Measurements from ENCODE around the gene TNFAIP3.

TNFAIP3 gene

GRCh38 chr6:137866200-137866913, 702 bp upstream of the TNFAIP3 start:
- no peak for DNase-seq

- DNase-seq, result peak; percentile 67
Observed at GRCh38 chr6:137867685-137868509, 838 bp downstream of the TNFAIP3 start.

DNA sequence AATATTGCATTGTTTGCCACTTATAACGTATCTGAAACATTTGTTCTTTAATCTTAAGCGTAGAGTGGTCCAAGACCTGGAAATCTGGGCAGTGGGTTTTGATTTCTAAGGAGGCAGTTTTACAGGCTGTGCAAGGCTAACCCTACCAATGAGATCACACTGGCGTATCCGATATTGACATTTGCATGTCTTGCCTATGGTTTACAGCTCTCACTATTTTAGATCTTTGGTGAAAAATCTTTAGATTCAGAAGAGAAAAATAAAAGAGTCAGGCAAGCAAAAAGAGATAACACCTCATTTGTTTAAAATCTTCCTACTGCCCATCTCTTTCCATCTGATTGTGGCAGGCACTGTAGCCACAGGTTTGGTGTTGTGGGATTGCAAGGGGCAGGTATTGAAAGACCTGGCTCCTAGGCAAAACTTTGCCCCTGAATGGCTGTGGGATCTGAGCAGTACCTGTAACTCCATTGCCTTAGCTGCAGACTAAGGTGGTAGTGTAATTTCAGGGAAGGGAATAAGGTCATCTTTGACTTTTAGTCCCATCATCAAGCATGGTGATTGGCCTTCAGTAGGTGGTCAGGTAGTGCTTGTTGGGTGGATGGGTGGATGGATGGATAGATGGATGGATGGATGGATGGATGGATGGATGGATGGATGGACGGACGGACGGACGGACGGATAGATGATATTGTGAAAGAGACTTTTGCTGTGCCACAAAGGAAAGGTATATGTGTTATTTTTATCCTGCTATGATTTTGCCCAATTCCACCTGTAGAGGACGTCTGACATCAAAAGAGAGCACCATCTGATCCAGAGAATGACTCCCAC, 1.9 kb downstream of the TNFAIP3 start:
- no peak for DNase-seq

DNA sequence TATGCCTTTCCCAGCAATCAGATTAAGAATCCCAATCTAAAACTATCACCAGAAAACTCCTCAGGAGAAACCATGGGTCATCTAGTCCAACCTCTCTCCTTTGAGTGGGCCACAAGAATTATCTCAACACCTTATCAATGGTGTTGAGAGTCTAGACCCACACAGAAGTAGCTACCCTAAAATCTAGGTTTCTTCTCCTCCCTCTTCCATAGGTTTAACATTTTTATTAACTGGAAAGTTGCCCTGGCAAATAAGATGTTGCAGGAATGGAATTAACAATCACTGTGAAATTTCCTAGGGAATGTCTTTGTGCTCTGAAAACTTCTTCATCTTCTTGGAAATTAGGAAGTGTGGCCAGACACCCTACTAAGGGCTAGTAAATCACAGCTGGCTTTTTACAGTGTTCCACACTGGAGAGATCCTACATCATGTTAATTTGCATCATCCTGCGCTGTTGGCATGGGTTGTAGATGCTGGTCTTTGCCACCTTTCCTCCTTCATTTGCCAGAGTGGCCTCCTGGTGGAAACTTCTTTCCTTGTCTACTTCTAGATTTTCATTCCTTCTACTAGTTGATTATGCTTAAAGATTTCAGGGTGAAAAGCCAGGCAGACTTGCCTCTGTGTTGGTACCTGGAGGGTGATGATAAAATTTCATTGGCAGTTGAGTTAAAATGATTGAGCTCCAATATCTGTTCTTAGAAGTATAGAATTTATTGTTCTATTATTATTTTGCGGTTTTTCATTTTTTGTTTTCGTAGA, 2.7 kb downstream of the TNFAIP3 start:
- no peak for DNase-seq

DNA sequence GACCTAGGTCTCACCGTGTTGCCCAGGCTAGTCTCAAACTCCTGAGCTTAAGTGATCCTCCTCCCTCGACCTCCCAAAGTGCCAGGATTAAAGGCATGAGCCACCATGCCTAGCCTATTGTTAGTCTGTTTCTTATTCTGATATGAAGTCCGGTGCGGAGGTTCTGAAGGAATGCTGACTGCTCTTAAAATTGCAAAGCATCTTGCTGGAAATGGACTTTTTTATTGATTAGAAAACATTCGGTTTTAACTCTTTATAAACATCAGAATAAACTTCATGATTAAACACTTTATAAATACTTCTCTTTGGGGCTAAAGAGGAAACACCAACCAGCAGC, 3.2 kb downstream of the TNFAIP3 start:
- DNase-seq, result no peak

DNA sequence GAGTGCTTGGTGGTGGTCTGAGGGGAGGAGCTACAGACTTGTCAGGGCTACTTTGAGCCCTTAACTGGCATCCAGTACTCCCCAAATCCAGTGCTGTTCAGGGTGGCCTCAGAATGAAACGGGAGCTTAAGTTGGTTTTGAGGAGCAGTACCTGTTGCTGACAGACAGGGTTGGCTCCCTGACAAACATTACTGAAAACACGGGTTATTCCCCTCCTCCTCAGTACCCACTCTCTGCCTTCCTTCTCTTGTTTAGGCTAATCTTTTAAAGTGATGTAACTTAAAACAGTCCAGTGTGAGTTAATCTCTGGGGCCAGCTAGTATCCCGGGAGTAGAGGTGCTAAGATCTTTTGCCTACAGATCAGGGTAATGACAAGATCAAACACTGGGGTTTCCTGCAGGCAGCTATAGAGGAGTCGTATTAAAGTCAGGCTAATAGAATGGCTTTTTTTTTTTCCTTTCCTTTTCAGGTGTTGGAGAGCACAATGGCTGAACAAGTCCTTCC, 3.7 kb downstream of the TNFAIP3 start:
- DNase-seq, result no peak

DNA sequence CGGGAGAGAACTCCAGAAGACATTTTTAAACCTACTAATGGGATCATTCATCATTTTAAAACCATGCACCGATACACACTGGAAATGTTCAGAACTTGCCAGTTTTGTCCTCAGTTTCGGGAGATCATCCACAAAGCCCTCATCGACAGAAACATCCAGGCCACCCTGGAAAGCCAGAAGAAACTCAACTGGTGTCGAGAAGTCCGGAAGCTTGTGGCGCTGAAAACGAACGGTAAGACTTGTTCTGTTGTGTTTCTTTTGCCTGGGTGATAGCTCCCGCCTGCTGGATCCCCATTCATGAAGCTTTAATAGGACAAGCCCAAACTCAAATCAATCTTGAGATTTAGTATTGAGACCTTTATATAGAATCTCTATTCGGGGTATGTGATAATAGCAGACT, 4.2 kb downstream of the TNFAIP3 start:
- DNase-seq, result no peak

- DNase-seq, result no peak
Observed at GRCh38 chr6:137871831-137872454, 4.9 kb downstream of the TNFAIP3 start.

DNA sequence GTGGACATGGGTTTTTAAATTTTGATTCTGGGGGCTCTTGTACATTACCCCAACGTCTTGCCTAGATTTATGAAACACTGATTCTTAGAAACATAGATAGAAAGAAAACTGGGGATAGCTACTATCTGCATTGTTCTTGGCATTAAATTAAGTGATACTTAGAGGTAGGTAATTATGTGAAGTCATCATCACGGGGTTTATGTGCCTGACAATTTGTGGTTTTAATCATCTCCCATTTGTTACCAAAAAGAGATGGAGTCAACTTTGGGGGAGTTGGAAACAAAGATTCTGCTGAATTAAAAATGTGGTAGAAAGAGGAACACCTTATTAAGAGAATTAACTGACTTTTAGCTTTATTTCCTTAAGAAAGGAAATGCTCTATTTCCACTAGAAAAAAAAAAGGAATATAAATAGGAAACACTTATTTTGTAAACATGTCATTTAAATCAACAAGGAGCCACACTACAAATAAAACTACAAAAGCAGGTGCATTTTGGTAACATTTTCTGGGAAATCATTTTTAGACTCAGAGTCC, 5.6 kb downstream of the TNFAIP3 start:
- DNase-seq, result no peak

GRCh38 chr6:137873273-137873762, 6.3 kb downstream of the TNFAIP3 start:
- peak; percentile 41 for DNase-seq

DNA sequence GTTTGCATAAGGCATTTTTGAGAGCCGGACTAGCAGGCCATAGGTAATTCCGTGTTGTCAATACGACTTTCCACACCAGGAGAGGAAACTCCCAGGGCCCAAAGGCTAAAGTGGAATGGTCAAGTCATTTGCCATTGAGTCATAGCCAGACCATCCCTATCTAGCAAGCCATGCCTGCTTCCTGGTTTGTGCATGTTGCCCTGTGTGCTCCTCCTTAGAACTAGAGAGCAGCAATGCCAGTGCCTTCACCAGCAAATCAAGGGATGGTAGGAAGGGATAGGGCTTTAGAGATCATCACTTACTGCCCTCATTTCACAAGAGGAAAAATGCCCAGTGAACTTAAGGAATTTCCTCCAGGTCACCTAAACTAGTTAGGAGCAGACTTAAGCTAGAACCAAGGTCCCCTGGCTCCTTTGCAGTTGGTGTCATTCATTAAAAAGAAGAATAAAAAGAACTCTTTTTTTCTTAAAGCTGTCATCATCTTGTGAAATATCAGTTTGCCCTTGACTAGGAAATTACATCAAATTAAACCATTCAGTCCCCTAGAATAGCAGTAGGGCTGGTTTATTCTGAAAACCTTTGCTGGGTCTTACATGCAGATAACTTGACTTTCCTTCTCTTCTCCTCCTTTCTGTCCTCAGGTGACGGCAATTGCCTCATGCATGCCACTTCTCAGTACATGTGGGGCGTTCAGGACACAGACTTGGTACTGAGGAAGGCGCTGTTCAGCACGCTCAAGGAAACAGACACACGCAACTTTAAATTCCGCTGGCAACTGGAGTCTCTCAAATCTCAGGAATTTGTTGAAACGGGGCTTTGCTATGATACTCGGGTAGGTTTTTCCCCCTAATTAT, 7.4 kb downstream of the TNFAIP3 start:
- no peak for DNase-seq

DNA sequence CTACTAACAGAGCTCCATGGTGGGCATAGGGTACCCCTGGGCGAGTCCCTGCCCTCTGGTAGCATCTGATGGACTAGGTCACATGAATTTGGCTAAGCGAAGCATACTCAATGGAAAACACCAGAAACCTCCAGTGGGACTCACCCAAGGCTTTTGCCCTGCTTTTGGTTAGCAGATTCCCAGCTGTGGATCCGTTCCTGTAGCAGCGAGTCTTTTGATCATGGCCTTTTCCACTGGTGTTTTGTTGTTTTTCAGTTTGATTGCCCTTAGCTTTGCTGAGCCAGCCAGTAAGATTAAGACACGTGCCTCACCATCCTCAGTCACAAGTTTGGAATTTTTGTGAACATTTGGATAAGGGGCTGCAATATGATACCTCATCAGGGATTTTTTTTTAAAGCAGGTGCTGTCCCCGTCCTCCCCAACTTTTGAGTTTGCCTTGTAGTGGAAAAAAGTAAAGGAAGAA, 8.0 kb downstream of the TNFAIP3 start:
- DNase-seq, result no peak

GRCh38 chr6:137875606-137876005, 8.5 kb downstream of the TNFAIP3 start:
- no peak for DNase-seq

DNA sequence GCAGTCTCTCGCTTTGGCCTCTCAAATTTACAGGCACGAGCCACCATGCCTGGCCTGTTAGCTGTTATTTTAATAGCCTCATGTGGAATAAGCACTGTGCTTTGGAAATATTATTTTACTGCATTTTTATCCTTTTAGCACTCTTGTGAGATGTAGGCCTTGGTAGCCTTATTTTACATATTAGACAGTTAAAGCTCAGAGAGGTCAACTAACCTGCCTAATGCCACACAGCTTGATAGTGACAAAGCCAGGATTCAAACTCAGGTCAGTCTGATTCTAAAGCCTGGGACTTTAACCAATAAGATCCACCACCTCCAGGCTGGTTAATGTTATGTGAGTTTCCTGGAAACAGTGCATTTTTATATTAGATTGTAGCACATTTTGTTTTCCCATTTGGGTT, 9.5 kb downstream of the TNFAIP3 start:
- DNase-seq, result no peak

DNA sequence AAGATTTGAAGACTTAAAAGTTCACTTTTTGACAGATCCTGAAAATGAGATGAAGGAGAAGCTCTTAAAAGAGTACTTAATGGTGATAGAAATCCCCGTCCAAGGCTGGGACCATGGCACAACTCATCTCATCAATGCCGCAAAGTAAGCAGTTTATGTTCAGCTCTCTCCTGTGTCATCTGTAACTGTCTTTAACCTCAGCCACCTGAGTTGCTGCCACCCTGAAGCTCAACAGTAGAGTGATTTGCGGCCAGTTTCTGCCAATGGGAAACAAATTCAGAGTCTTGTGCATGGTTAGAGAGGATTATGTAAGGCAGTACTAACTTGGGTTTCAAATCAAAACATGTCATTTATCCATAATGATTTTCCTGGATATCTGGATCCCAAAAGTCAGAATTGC, 10.1 kb downstream of the TNFAIP3 start:
- no peak for DNase-seq

- no peak for DNase-seq
Observed at GRCh38 chr6:137877606-137878005, 10.5 kb downstream of the TNFAIP3 start.

DNA sequence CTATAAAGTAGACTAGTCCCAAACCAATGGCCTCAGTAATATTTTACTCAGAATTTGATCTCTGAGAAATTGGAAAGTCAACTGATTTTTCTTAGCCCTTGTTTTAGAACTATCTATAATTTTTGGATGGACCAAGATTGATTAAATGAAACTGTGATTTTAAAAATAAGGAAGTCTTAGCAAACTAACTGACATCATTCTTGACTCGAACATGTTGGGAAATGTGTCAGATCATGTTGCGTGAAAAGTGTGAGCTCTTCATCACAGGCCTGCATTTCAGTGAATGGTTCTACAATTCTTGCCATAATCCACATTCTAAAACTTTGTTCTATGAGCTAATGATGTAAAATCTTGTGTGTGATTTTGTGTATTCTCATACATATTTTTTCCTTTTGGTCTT, 11.0 kb downstream of the TNFAIP3 start:
- no peak for DNase-seq

- no peak for DNase-seq
Observed at GRCh38 chr6:137878486-137879285, 11.6 kb downstream of the TNFAIP3 start.

DNA sequence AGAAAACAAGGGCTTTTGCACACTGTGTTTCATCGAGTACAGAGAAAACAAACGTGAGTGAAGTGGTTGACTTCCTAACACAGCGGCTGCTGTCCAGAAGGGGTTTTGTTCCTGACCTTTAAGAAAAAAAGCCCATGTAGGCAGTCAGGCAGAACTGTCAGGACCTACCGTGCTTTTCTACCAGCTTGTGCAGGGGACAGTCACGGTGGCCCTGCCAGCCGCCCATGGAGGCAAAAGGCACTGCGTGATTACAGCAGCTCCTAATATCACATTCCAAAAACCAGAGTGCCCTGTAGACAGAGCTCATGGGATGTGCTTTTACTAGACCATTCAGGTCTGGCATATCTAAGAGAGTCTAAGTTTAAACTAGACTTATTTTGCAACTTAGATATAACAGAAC, 12.2 kb downstream of the TNFAIP3 start:
- DNase-seq, result no peak

Measured in CD4-positive, alpha-beta T cell treated with Interleukin-6 for 4 hours (primary cell).